Progenitor cell of endocrine pancreas (in vitro differentiated cells): ENCODE results near the gene B3GALT4. TPM values are rescaled to one million over a fixed set of nuclear protein-coding genes. Genes with fewer than 3 reads are reported as not detected.

Experiments used
- DNase-seq: peaks from one replicate; pipeline ENCODE4 v3.0.0; 2021; ENCODE audit warnings: low spot score; ENCODE audit not compliant: unreplicated experiment
- H3K27ac Mint-ChIP-seq: 2 replicates; pipeline ENCODE4 v1.8.0; 2021; ENCODE audit warnings: mild to moderate bottlenecking, moderate library complexity, mixed read lengths
- H3K27me3 Mint-ChIP-seq: 2 replicates; pipeline ENCODE4 v1.8.0; 2021; ENCODE audit warnings: mixed read lengths
- H3K36me3 Mint-ChIP-seq: 2 replicates; pipeline ENCODE4 v1.8.0; 2022; ENCODE audit warnings: mixed read lengths; ENCODE audit not compliant: insufficient read depth
- H3K4me1 Mint-ChIP-seq: 2 replicates; pipeline ENCODE4 v1.8.0; 2021; ENCODE audit warnings: low read depth, mixed read lengths
- H3K4me3 Mint-ChIP-seq: 2 replicates; pipeline ENCODE4 v1.8.0; 2021; ENCODE audit warnings: low read depth, mild to moderate bottlenecking, moderate library complexity, mixed read lengths
- H3K9me3 Mint-ChIP-seq: 2 replicates; pipeline ENCODE4 v1.8.0; 2021; ENCODE audit warnings: low read depth, mixed read lengths
- long read RNA-seq: library from polyadenylated mRNA; unstranded; transcript quantifications from one replicate; pipeline ENCODE4 v2.0.0, GENCODE V29; 2020
- total RNA-seq: library from RNA; stranded (reverse); gene quantifications from 2 replicates; pipeline ENCODE4 v1.2.1, GENCODE V29; 2021
- TF ChIP-seq, protein P1 (sequence below): fragments of 200-600 bp; sonication (generic); IDR thresholded peaks from one replicate; pipeline ENCODE4 v1.5.0; 2021; ENCODE audit warnings: antibody characterized with exemption, mild to moderate bottlenecking; ENCODE audit not compliant: unreplicated experiment

Gene B3GALT4, protein sequence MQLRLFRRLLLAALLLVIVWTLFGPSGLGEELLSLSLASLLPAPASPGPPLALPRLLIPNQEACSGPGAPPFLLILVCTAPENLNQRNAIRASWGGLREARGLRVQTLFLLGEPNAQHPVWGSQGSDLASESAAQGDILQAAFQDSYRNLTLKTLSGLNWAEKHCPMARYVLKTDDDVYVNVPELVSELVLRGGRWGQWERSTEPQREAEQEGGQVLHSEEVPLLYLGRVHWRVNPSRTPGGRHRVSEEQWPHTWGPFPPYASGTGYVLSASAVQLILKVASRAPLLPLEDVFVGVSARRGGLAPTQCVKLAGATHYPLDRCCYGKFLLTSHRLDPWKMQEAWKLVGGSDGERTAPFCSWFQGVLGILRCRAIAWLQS
- total RNA-seq: 5.3 and 5.7 TPM in 2 replicates
- long read RNA-seq, partial matches to known transcripts: 0 of 2 reads
- long read RNA-seq, other reads (novel, unspliced or antisense): 0 of 2 reads

DNA sequence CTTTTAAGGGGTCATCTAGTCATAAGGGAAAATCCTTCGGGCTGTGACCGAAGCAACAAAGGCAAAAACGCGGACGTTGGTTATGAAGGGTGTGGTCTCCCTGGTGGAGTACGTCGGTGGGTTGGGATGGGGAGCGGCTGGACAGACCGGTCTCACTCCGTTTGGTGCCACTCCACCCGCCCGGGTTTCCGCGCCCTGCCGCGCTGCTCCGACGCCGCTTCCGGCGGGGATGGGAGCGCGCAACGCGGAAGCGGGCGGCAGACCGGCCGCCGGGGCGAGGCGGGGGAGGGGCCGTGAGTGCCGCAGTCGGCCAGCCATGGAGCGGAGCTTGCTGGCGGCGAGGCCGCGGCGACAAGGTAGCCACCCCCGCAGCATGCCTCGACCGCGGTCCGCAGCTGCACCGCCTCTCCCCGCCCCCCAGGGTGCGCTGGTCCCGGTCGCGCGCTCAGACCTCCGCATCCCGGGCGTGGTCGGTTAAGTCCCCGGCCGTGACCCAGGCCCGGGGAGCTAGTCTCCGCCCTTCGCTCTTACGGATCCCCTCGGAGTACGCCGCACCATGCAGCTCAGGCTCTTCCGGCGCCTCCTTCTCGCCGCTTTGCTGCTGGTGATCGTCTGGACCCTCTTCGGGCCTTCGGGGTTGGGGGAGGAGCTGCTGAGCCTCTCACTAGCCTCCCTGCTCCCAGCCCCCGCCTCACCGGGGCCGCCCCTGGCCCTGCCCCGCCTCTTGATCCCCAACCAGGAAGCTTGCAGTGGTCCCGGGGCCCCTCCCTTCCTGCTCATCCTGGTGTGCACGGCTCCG, at the start of gene B3GALT4:
B3GALT4 (plus strand) TSS at position 260 of the 799 bp plus-strand sequence; CDS start at position 557, 297 bp downstream.
- TF ChIP-seq, protein P1, sequence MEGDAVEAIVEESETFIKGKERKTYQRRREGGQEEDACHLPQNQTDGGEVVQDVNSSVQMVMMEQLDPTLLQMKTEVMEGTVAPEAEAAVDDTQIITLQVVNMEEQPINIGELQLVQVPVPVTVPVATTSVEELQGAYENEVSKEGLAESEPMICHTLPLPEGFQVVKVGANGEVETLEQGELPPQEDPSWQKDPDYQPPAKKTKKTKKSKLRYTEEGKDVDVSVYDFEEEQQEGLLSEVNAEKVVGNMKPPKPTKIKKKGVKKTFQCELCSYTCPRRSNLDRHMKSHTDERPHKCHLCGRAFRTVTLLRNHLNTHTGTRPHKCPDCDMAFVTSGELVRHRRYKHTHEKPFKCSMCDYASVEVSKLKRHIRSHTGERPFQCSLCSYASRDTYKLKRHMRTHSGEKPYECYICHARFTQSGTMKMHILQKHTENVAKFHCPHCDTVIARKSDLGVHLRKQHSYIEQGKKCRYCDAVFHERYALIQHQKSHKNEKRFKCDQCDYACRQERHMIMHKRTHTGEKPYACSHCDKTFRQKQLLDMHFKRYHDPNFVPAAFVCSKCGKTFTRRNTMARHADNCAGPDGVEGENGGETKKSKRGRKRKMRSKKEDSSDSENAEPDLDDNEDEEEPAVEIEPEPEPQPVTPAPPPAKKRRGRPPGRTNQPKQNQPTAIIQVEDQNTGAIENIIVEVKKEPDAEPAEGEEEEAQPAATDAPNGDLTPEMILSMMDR: peak; percentile 67
- Mint-ChIP-seq H3K36me3 (peaks cover 17% of the 10 kb centered on the region), H3K4me1 (peaks cover 31% of the 10 kb centered on the region), H3K4me3 (peak within 1 kb of the TSS; percentile 80), H3K27ac (peak within 1 kb of the TSS; percentile 92), H3K27me3 (no peaks in the 10 kb centered on the region), H3K9me3 (no peaks in the 10 kb centered on the region)
- peak; percentile 65 for DNase-seq

DNA sequence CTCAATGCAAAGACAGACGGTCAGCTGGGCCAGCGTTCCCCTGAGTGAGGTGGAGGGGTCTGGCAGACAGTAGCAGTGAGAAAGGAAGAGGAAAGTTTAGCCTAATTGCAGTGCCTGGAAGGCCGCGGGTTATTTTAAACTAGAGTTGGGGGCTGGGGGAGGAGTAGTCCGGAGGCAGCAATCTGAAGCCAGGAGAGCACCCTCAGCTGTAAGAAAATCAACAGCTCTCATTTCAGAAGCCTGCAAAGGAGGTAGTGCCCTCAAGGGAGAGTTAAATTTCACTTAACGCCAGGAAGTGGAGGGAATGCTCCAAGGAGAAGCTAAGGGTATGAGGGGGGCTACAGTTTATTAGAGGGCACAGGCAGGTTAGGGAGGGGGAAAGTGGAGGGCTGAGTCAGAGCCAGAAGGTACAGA, 41.7 kb upstream of the B3GALT4 start:
- Mint-ChIP-seq H3K4me1 (peaks cover 5% of the 10 kb centered on the region), H3K27ac (no peak overlapping the region), H3K36me3 (no peaks in the 10 kb centered on the region), H3K9me3 (no peaks in the 10 kb centered on the region), H3K27me3 (peaks cover 42% of the 10 kb centered on the region), H3K4me3 (no peak overlapping the region)
- TF ChIP-seq, protein P1: no peak
- no peak for DNase-seq

DNA sequence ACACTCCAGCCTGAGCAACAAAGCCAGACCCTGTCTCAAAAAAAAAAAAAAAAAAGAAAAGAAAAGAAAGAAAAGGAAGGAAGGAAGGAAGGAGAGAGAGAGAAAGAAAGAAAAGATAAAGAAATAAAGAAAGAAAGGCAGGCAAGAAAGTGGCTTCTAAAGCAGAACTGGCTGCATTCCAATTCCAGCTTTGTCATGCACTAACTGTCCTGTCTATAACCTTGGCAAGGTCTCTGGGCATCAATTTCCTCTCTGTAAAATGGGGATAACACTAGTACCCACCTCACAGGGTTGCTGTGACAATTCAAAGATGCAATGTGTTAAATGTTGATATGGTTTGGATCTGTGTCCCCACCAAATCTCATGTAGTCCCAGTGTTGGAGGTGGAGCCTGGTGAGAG, 40.6 kb upstream of the B3GALT4 start:
- peaks cover 5% of the 10 kb centered on the region for H3K4me1 Mint-ChIP-seq
- H3K27me3 Mint-ChIP-seq: peaks cover 44% of the 10 kb centered on the region
- H3K36me3 Mint-ChIP-seq: no peaks in the 10 kb centered on the region
- H3K27ac Mint-ChIP-seq: no peak overlapping the region
- no peak for DNase-seq
- H3K9me3 Mint-ChIP-seq: no peaks in the 10 kb centered on the region
- TF ChIP-seq, protein P1: no peak
- no peak overlapping the region for H3K4me3 Mint-ChIP-seq

DNA sequence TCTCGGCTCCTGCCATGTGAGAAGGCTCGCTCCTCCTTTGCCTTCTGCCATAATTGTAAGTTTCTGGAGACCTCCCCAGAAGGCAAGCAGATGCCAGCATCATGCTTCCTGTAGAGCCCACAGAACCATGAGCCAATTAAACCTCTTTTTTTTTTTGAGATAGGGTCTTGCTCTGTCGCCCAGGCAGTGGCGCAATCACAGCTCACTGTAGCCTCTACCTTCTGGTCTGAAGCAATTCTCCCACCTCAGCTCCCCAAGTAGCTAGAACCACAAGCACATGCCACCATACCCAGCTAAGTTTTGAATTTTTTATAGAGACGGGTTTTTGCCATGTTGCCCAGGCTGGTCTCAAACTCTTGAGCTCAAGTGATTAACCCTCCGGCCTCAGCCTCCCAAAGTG, 40.1 kb upstream of the B3GALT4 start:
- Mint-ChIP-seq H3K4me3 (no peak overlapping the region), H3K4me1 (peaks cover 5% of the 10 kb centered on the region), H3K27me3 (peaks cover 43% of the 10 kb centered on the region)

DNA sequence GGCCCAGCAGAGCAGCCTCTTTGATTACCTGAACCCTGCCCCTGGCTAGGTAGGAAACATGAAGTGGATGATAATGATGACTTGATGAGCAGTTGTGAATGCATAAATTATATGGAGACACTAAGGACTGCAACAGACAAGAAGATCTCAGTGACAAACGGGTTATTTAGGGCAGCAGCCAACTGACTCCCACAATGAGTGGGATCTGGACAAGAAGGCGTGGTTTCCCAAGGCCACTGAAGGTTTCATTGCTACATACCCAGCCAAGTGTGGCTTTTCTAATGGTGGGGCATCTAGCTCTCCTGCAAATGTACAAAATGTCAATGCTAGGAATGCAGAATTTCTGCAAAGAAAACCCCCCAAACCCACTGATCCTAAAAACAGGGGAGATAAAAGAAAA, 39.2 kb upstream of the B3GALT4 start:
- peaks cover 46% of the 10 kb centered on the region for H3K27me3 Mint-ChIP-seq
- no peak overlapping the region for H3K4me3 Mint-ChIP-seq
- H3K4me1 Mint-ChIP-seq: peaks cover 5% of the 10 kb centered on the region
- no peak for DNase-seq
- TF ChIP-seq, protein P1: no peak
- H3K27ac Mint-ChIP-seq: no peak overlapping the region
- no peaks in the 10 kb centered on the region for H3K9me3 Mint-ChIP-seq
- H3K36me3 Mint-ChIP-seq: no peaks in the 10 kb centered on the region

More for the DNA sequence above, 40.1 kb upstream of the B3GALT4 start:
- Mint-ChIP-seq H3K36me3 (no peaks in the 10 kb centered on the region), H3K27ac (no peak overlapping the region), H3K9me3 (no peaks in the 10 kb centered on the region)
- TF ChIP-seq, protein P1: no peak
- DNase-seq: no peak
